ENCODE data around the gene NEK10.

GRCh38 chr3:27194861-27195483 is 174.2 kb downstream of the NEK10 start:
- TF ChIP-seq EZH2 (optimal IDR thresholded peaks at IDR 0.05; ENCODE audit: low read depth, low read length) (no peak), CTCF (IDR thresholded peaks at IDR 0.05; ENCODE audit: low read length) (no peak)

Measured in MM.1S (cell line).